ENCODE results near the gene NSMCE1. TPM values are rescaled to one million over a fixed set of nuclear protein-coding genes. Genes with fewer than 3 reads are reported as not detected.

Gene NSMCE1
- total and polyA plus RNA-seq, 2 of the 4 experiments (the other 2 are of a cell fraction), result 47.5 to 120 TPM

GRCh38 chr16:27248036-27248435 is 20.5 kb downstream of the NSMCE1 start:
- Histone ChIP-seq H2BK5ac (ENCODE audit: low read depth, low read length, poor library complexity, severe bottlenecking) (peak overlapping the region; percentile 34), H3K4me1 (ENCODE audit: control insufficient read depth, insufficient read depth, low read length) (peaks cover 27% of the 10 kb centered on the region), H3K23ac (ENCODE audit: low read depth, low read length) (no peak overlapping the region), H2BK15ac (ENCODE audit: low read depth, low read length) (0 out of 3 replicates have a peak overlapping the region, but pooled peaks have one; percentile 0), H4K5ac (ENCODE audit: low read depth, low read length) (no peak overlapping the region), H3K9me3 (ENCODE audit: control insufficient read depth, insufficient read depth, low read length) (no peaks in the 10 kb centered on the region), H4K8ac (ENCODE audit: low read depth in 2 of 2, low read length in 2 of 2) (no peak overlapping the region), H3K27ac (ENCODE audit: insufficient read depth, low read length) (no peak overlapping the region), H3K14ac (replicated peaks; ENCODE audit: low read depth, low read length) (no peak overlapping the region; the same call in 1 of the 2 replicates), H3K56ac (ENCODE audit: extremely low read depth, insufficient read depth, low read length) (no peak overlapping the region), H3K27me3 (ENCODE audit: control insufficient read depth, insufficient read depth, low read length) (no peaks in the 10 kb centered on the region), H4K20me1 (ENCODE audit: insufficient read depth, low read length) (no peaks in the 10 kb centered on the region; the same call in 1 of the 2 replicates), H3K79me1 (ENCODE audit: low read depth in 1 of 2, low read length in 2 of 2) (peaks cover 32 to 58% of the 10 kb centered on the region in 2 experiments), H2AK9ac (replicated peaks; ENCODE audit: low read depth, low read length, poor library complexity) (no peak overlapping the region), H3K4me3 (ENCODE audit: insufficient read depth, low read depth, low read length) (no peak overlapping the region), H2AFZ (replicated peaks; ENCODE audit: low read length, poor library complexity) (no peak overlapping the region), H3K4me2 (ENCODE audit: low read depth, low read length) (no peak overlapping the region), H3K18ac (ENCODE audit: low read depth, low read length) (no peak overlapping the region), H2AK5ac (ENCODE audit: low read depth, low read length) (peak overlapping the region; percentile 9; the same call in 1 of the 2 replicates), H3K9ac (ENCODE audit: low read depth, low read length) (no peak overlapping the region), H4K91ac (ENCODE audit: insufficient read depth, low read depth, low read length) (no peak overlapping the region), H3K9me1 (ENCODE audit: insufficient read depth, low read length) (peaks cover 28% of the 10 kb centered on the region), H3K36me3 (ENCODE audit: control insufficient read depth, insufficient read depth, low read length) (0 out of 2 replicates have a peak, but pooled peaks cover 2% of the 10 kb centered on the region), H2BK20ac (ENCODE audit: low read depth, low read length) (no peak overlapping the region; the same call in 1 of the 2 replicates), H3K4ac (ENCODE audit: low read depth, low read length) (peak overlapping the region; percentile 2; the same call in 1 of the 2 replicates), H2BK120ac (ENCODE audit: low read depth, low read length) (peak overlapping the region; percentile 23; the same call in 1 of the 2 replicates)
- intact Hi-C loops (cut with micrococcal nuclease) (no loop called here), in situ Hi-C loops (cut with MboI; ENCODE audit: low sequenced_read_pairs) (no loop called here), dilution Hi-C loops (cut with HindIII; ENCODE audit: low sequenced_read_pairs, unreplicated experiment) (no loop called here)
- ChIA-PET POLR2A (ENCODE audit: unreplicated experiment) (no interaction called here), CTCF (interaction anchor here (1.0 kb wide), 1 partner anchor 13 kb away, joined by 3 read pairs; no protein-coding TSS in a partner anchor)
- TF ChIP-seq CEBPB (IDR thresholded peaks at IDR 0.05; ENCODE audit: low read depth, low read length), result no peak
- no peak for TF ChIP-seq CHD1 (IDR thresholded peaks at IDR 0.05; ENCODE audit: low read depth, low read length)
- no peak for TF ChIP-seq RFX5 (IDR thresholded peaks at IDR 0.05; ENCODE audit: low read depth, low read length)
- TF ChIP-seq RAD21 (IDR thresholded peaks at IDR 0.05; ENCODE audit: low read length), result no peak
- TF ChIP-seq MAZ (IDR thresholded peaks at IDR 0.05; ENCODE audit: borderline replicate concordance, low read depth, low read length), result no peak
- TF ChIP-seq POLR2A (IDR thresholded peaks at IDR 0.05; ENCODE audit: low read depth, low read length), result no peak
- no peak for TF ChIP-seq CTCF (conservative IDR thresholded peaks at IDR 0.05; ENCODE audit: low read depth, low read length)
- TF ChIP-seq NFE2L2 (IDR thresholded peaks at IDR 0.05; ENCODE audit: low read depth, low read length), result no peak
- TF ChIP-seq, protein P1, sequence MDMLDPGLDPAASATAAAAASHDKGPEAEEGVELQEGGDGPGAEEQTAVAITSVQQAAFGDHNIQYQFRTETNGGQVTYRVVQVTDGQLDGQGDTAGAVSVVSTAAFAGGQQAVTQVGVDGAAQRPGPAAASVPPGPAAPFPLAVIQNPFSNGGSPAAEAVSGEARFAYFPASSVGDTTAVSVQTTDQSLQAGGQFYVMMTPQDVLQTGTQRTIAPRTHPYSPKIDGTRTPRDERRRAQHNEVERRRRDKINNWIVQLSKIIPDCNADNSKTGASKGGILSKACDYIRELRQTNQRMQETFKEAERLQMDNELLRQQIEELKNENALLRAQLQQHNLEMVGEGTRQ (IDR thresholded peaks at IDR 0.05; ENCODE audit: low read depth, low read length), result no peak
- no TSS peak for BruUV-seq (replicated peaks)
- no CpG with 5 or more reads among the region's 2 CpGs for WGBS, 2 experiments (ENCODE audit: extremely low coverage in 2 of 2, insufficient read length in 1 of 2)
- no peak for ATAC-seq (ENCODE audit: low read depth)
- DNase-seq, result no peak
